ENCODE results near the gene CDC14C.
"Not testable (repeated sequence)": the region's sequence is repeated elsewhere in the genome, so short reads cannot be mapped to it uniquely, and the experiment has no call there.

CDC14C gene

DNA sequence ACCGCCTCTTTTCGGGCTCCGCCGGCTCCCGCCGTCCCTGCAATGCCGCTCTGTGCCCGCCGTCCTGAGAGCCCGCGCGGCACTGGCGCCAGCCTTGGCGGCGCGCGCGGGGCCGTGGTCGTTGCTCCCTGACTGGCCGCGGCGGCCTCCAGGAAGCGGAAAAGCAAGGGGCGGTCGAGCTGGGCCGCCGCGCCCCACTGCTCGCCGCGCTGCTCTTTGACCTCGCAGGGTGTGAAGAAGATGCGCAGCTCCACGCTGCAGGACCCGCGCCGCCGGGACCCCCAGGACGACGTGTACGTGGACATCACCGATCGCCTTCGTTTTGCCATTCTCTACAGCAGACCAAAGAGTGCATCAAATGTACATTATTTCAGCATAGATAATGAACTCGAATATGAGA, at the start of gene CDC14C:
TSS of gene CDC14C (plus strand) at position 115 of the 400 bp plus-strand sequence. CDS start at position 241, 126 bp downstream.
- H3K4me3 ChIP-seq (ENCODE audit: low read length), result no peak within 1 kb of the TSS
- H3K9me3 ChIP-seq (ENCODE audit: control insufficient read depth, low read length), result no peaks in the 10 kb centered on the region
- H3K27me3 ChIP-seq (ENCODE audit: control insufficient read depth, insufficient read depth, low read length), result no peaks in the 10 kb centered on the region
- no peaks in the 10 kb centered on the region for H3K36me3 ChIP-seq (ENCODE audit: control insufficient read depth, insufficient read depth, low read length)
- no peak within 1 kb of the TSS for H3K9ac ChIP-seq (ENCODE audit: low read length)
- no peaks in the 10 kb centered on the region for H3K4me1 ChIP-seq (ENCODE audit: control insufficient read depth, insufficient read depth, low read length)

- Histone ChIP-seq H3K9me3 (ENCODE audit: control insufficient read depth, low read length) (no peaks in the 10 kb centered on the region), H3K4me1 (ENCODE audit: control insufficient read depth, insufficient read depth, low read length) (no peaks in the 10 kb centered on the region), H3K27me3 (ENCODE audit: control insufficient read depth, insufficient read depth, low read length) (no peaks in the 10 kb centered on the region), H3K9ac (ENCODE audit: low read length) (no peak overlapping the region), H3K36me3 (ENCODE audit: control insufficient read depth, insufficient read depth, low read length) (no peaks in the 10 kb centered on the region), H3K4me3 (ENCODE audit: low read length) (no peak overlapping the region)
Measured at GRCh38 chr7:48875045-48875916, 49.1 kb upstream of the CDC14C start.

- H3K9me3 ChIP-seq (ENCODE audit: control insufficient read depth, low read length), result no peaks in the 10 kb centered on the region
- H3K4me3 ChIP-seq (ENCODE audit: low read length), result no peak overlapping the region
- no peaks in the 10 kb centered on the region for H3K36me3 ChIP-seq (ENCODE audit: control insufficient read depth, insufficient read depth, low read length)
- H3K9ac ChIP-seq (ENCODE audit: low read length), result no peak overlapping the region
- H3K27me3 ChIP-seq (ENCODE audit: control insufficient read depth, insufficient read depth, low read length), result no peaks in the 10 kb centered on the region
- H3K4me1 ChIP-seq (ENCODE audit: control insufficient read depth, insufficient read depth, low read length), result no peaks in the 10 kb centered on the region
Measured at GRCh38 chr7:48876087-48876486, 48.3 kb upstream of the CDC14C start.

DNA sequence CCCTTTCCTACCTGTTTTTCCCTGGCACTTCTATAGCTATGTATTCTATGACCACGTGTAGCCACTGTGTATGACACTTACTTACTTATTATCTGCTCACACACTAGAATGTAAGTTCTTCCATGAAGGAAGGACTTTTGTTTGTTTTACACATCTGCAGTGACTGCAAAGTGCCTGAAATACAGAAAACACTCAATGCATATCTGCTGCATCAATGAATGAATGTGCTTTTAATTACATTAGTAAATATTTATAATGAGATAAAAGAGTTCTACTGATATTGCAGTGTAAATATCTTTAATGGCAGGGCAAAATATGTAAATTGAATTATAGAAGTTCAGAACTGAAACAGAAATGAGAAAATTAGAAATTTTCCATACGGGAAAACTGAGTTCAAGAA, 43.5 kb upstream of the CDC14C start:
- Histone ChIP-seq H3K9ac (ENCODE audit: low read length) (no peak overlapping the region), H3K27me3 (ENCODE audit: control insufficient read depth, insufficient read depth, low read length) (no peaks in the 10 kb centered on the region), H3K36me3 (ENCODE audit: control insufficient read depth, insufficient read depth, low read length) (no peaks in the 10 kb centered on the region), H3K9me3 (ENCODE audit: control insufficient read depth, low read length) (no peaks in the 10 kb centered on the region), H3K4me3 (ENCODE audit: low read length) (no peak overlapping the region), H3K4me1 (ENCODE audit: control insufficient read depth, insufficient read depth, low read length) (no peaks in the 10 kb centered on the region)

GRCh38 chr7:48887500-48887899, 36.8 kb upstream of the CDC14C start:
- no peaks in the 10 kb centered on the region for H3K9me3 ChIP-seq (ENCODE audit: control insufficient read depth, low read length)
- H3K27me3 ChIP-seq (ENCODE audit: control insufficient read depth, insufficient read depth, low read length), result no peaks in the 10 kb centered on the region
- no peaks in the 10 kb centered on the region for H3K4me1 ChIP-seq (ENCODE audit: control insufficient read depth, insufficient read depth, low read length)
- H3K4me3 ChIP-seq (ENCODE audit: low read length), result no peak overlapping the region
- H3K9ac ChIP-seq (ENCODE audit: low read length), result no peak overlapping the region
- H3K36me3 ChIP-seq (ENCODE audit: control insufficient read depth, insufficient read depth, low read length), result no peaks in the 10 kb centered on the region

DNA sequence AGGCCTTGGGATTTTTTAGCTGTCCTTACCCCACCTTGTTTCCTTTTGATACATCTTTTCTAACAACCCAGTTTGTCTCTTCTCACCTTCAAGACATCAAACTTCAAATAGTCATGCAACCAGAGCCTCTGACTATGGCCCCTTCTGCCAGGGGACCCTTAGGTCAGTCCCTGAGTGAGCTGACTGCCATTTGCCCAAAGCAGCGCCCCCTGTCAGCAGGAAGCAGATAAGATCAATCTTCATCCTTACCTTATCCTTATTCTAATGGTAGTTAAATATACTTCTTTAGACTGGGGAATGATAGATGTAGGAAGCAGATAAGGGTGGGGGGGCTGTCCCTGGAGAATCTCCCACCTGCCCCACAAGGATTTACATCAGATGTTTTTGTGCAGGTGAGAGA, 29.8 kb upstream of the CDC14C start:
- no peaks in the 10 kb centered on the region for H3K27me3 ChIP-seq (ENCODE audit: control insufficient read depth, insufficient read depth, low read length)
- no peaks in the 10 kb centered on the region for H3K4me1 ChIP-seq (ENCODE audit: control insufficient read depth, insufficient read depth, low read length)
- no peak overlapping the region for H3K4me3 ChIP-seq (ENCODE audit: low read length)
- H3K9ac ChIP-seq (ENCODE audit: low read length), result no peak overlapping the region
- no peaks in the 10 kb centered on the region for H3K9me3 ChIP-seq (ENCODE audit: control insufficient read depth, low read length)
- no peaks in the 10 kb centered on the region for H3K36me3 ChIP-seq (ENCODE audit: control insufficient read depth, insufficient read depth, low read length)

DNA sequence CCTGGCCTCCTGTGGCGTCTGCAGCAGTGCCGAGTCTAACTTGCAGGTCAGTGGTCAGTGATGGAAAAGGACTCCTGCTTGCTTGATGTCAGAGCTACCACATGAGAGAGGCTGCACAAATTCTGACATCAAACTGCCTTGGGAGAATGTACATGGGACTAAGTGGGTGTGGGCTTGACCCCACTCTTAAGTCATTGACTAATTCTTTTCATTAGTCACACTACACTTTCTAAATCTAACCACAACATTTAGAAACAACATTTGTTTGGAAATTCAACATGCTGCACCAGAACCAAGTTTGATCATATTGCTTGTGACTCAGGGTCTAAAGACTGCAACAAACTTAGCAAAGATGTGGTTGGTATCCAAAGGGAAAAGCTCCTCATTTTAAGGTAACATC, 24.4 kb upstream of the CDC14C start:
- Histone ChIP-seq H3K27me3 (ENCODE audit: control insufficient read depth, insufficient read depth, low read length) (no peaks in the 10 kb centered on the region), H3K36me3 (ENCODE audit: control insufficient read depth, insufficient read depth, low read length) (no peaks in the 10 kb centered on the region), H3K9ac (ENCODE audit: low read length) (no peak overlapping the region), H3K4me3 (ENCODE audit: low read length) (no peak overlapping the region), H3K9me3 (ENCODE audit: control insufficient read depth, low read length) (no peaks in the 10 kb centered on the region), H3K4me1 (ENCODE audit: control insufficient read depth, insufficient read depth, low read length) (no peaks in the 10 kb centered on the region)

GRCh38 chr7:48901966-48902365, 22.4 kb upstream of the CDC14C start:
- H3K36me3 ChIP-seq (ENCODE audit: control insufficient read depth, insufficient read depth, low read length), result no peaks in the 10 kb centered on the region
- no peaks in the 10 kb centered on the region for H3K9me3 ChIP-seq (ENCODE audit: control insufficient read depth, low read length)
- no peak overlapping the region for H3K9ac ChIP-seq (ENCODE audit: low read length)
- no peak overlapping the region for H3K4me3 ChIP-seq (ENCODE audit: low read length)
- no peaks in the 10 kb centered on the region for H3K27me3 ChIP-seq (ENCODE audit: control insufficient read depth, insufficient read depth, low read length)
- H3K4me1 ChIP-seq (ENCODE audit: control insufficient read depth, insufficient read depth, low read length), result no peaks in the 10 kb centered on the region

- Histone ChIP-seq H3K4me1 (ENCODE audit: control insufficient read depth, insufficient read depth, low read length) (no peaks in the 10 kb centered on the region), H3K27me3 (ENCODE audit: control insufficient read depth, insufficient read depth, low read length) (no peaks in the 10 kb centered on the region), H3K36me3 (ENCODE audit: control insufficient read depth, insufficient read depth, low read length) (no peaks in the 10 kb centered on the region), H3K9me3 (ENCODE audit: control insufficient read depth, low read length) (no peaks in the 10 kb centered on the region), H3K4me3 (ENCODE audit: low read length) (no peak overlapping the region), H3K9ac (ENCODE audit: low read length) (no peak overlapping the region)
Measured at GRCh38 chr7:48904975-48905374, 19.4 kb upstream of the CDC14C start.

GRCh38 chr7:48905686-48906085, 18.7 kb upstream of the CDC14C start:
- H3K4me1 ChIP-seq (ENCODE audit: control insufficient read depth, insufficient read depth, low read length); H3K36me3 ChIP-seq (ENCODE audit: control insufficient read depth, insufficient read depth, low read length); H3K4me3 ChIP-seq (ENCODE audit: low read length); H3K27me3 ChIP-seq (ENCODE audit: control insufficient read depth, insufficient read depth, low read length); H3K9ac ChIP-seq (ENCODE audit: low read length); H3K9me3 ChIP-seq (ENCODE audit: control insufficient read depth, low read length): not testable (repeated sequence)

DNA sequence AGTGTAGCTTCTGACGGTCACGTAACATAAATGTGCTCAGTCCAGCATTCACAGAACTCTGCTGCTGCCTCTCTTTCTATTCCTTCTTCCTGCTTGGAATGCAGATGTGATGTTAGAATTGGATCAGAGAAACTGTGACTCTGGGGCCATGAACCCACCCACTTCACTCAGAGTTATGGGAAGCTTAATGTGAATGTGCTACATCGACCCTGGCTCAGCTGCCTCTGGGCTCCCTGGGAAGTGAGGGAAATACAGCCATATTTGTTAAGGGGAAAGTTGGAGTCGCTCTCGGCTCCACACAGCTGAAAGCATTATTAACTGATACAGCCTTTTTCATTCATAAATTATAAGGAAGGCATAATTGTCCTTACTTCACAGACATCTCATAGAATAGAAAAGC, 14.5 kb upstream of the CDC14C start:
- not testable (repeated sequence) for H3K4me3 ChIP-seq (ENCODE audit: low read length); H3K36me3 ChIP-seq (ENCODE audit: control insufficient read depth, insufficient read depth, low read length); H3K9ac ChIP-seq (ENCODE audit: low read length); H3K9me3 ChIP-seq (ENCODE audit: control insufficient read depth, low read length); H3K27me3 ChIP-seq (ENCODE audit: control insufficient read depth, insufficient read depth, low read length); H3K4me1 ChIP-seq (ENCODE audit: control insufficient read depth, insufficient read depth, low read length)

DNA sequence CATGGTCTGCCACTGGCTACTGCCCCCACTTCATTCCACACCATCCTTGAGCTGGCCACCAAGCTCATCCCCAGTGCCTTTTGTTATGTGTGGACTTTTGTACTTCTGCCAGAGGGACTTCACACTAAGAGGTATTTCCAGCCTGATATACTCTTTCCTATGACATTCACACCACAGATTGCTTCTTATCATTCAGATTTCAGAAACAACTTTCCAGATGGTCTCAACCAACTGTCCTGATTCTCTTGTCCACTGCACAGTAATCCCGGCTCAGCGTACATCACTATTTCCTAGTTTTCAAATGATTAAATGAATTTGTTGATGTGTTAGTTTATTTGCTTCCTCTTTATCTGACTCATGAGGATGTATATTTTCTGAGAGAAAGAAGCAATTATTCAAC, 7.1 kb downstream of the CDC14C start:
- Histone ChIP-seq H3K36me3 (ENCODE audit: control insufficient read depth, insufficient read depth, low read length) (no peaks in the 10 kb centered on the region), H3K4me3 (ENCODE audit: low read length) (no peak overlapping the region), H3K9ac (ENCODE audit: low read length) (no peak overlapping the region), H3K27me3 (ENCODE audit: control insufficient read depth, insufficient read depth, low read length) (no peaks in the 10 kb centered on the region), H3K4me1 (ENCODE audit: control insufficient read depth, insufficient read depth, low read length) (no peaks in the 10 kb centered on the region), H3K9me3 (ENCODE audit: control insufficient read depth, low read length) (no peaks in the 10 kb centered on the region)

Measured in mucosa of stomach (tissue), 1 donor.